ENCODE data around the gene GPX2. TPM values are rescaled to one million over a fixed set of nuclear protein-coding genes. Genes with fewer than 3 reads are reported as not detected.

The GPX2 gene
- polyA plus RNA-seq, 1 donor from 2014 or later: not detected

DNA sequence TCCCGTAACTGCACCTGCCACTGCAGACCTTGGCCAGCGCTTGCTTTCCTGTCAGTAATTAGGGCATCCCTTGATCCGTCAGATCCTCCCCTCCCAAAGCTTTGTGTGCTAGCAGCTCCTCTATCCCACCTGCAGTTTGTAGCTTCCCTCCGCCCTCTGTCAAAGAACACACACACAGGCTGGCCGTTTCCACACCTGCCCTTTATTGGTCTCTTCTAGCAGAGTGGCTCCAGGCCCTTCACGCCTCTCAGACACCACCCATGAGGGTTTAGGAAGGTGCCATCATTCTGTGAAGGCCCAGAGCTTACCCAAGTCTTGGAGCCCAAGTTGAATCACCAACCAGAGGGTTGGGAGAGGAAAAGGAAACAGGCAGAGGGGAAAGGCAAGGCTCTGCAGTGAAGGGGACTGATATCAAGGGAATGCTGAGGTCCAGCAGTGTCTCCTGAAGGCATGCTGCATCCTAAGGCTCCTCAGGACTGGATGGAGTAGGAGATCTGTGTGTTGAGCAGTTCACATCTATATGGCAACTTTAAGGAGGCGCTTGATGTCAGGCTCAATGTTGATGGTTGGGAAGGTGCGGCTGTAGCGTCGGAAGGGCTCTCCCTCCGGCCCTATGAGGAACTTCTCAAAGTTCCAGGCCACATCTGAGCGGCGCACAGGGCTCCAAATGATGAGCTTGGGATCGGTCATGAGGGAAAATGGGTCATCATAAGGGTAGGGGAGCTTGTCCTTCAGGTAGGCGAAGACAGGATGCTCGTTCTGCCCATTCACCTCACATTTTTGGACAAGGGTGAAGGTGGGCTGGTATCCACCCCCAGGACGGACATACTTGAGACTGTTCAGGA lies 3.4 kb downstream of the GPX2 start:
- TF ChIP-seq, protein P1, sequence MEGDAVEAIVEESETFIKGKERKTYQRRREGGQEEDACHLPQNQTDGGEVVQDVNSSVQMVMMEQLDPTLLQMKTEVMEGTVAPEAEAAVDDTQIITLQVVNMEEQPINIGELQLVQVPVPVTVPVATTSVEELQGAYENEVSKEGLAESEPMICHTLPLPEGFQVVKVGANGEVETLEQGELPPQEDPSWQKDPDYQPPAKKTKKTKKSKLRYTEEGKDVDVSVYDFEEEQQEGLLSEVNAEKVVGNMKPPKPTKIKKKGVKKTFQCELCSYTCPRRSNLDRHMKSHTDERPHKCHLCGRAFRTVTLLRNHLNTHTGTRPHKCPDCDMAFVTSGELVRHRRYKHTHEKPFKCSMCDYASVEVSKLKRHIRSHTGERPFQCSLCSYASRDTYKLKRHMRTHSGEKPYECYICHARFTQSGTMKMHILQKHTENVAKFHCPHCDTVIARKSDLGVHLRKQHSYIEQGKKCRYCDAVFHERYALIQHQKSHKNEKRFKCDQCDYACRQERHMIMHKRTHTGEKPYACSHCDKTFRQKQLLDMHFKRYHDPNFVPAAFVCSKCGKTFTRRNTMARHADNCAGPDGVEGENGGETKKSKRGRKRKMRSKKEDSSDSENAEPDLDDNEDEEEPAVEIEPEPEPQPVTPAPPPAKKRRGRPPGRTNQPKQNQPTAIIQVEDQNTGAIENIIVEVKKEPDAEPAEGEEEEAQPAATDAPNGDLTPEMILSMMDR (IDR thresholded peaks at IDR 0.05; ENCODE audit: poor library complexity, severe bottlenecking): no peak
- TF ChIP-seq MXI1 (conservative IDR thresholded peaks at IDR 0.05; ENCODE audit: poor library complexity, severe bottlenecking) (no peak), EP300 (conservative IDR thresholded peaks at IDR 0.05; ENCODE audit: poor library complexity, severe bottlenecking) (no peak), EZH2 (IDR thresholded peaks at IDR 0.05; ENCODE audit: borderline replicate concordance, insufficient read depth, low read length, poor library complexity, severe bottlenecking) (no peak), TAF1 (IDR thresholded peaks at IDR 0.05; ENCODE audit: low read depth) (no peak)
- TF ChIP-seq, protein P2, sequence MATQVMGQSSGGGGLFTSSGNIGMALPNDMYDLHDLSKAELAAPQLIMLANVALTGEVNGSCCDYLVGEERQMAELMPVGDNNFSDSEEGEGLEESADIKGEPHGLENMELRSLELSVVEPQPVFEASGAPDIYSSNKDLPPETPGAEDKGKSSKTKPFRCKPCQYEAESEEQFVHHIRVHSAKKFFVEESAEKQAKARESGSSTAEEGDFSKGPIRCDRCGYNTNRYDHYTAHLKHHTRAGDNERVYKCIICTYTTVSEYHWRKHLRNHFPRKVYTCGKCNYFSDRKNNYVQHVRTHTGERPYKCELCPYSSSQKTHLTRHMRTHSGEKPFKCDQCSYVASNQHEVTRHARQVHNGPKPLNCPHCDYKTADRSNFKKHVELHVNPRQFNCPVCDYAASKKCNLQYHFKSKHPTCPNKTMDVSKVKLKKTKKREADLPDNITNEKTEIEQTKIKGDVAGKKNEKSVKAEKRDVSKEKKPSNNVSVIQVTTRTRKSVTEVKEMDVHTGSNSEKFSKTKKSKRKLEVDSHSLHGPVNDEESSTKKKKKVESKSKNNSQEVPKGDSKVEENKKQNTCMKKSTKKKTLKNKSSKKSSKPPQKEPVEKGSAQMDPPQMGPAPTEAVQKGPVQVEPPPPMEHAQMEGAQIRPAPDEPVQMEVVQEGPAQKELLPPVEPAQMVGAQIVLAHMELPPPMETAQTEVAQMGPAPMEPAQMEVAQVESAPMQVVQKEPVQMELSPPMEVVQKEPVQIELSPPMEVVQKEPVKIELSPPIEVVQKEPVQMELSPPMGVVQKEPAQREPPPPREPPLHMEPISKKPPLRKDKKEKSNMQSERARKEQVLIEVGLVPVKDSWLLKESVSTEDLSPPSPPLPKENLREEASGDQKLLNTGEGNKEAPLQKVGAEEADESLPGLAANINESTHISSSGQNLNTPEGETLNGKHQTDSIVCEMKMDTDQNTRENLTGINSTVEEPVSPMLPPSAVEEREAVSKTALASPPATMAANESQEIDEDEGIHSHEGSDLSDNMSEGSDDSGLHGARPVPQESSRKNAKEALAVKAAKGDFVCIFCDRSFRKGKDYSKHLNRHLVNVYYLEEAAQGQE (IDR thresholded peaks at IDR 0.05; ENCODE audit: borderline replicate concordance): no peak
- Histone ChIP-seq H2AFZ (ENCODE audit: low read depth, low read length) (no peak overlapping the region), H3K36me3 (ENCODE audit: insufficient read depth, low read length) (no peaks in the 10 kb centered on the region), H3K4me2 (ENCODE audit: low read length) (no peak overlapping the region), H4K20me1 (ENCODE audit: insufficient read depth) (no peaks in the 10 kb centered on the region), H3F3A (ENCODE audit: insufficient read depth, low read length, poor library complexity, severe bottlenecking) (no peaks in the 10 kb centered on the region), H3K27me3 (ENCODE audit: insufficient read depth, low read depth, low read length) (no peaks in the 10 kb centered on the region), H3K4me3 (ENCODE audit: low read length) (no peak overlapping the region), H3K9me3 (ENCODE audit: low read length) (no peaks in the 10 kb centered on the region), H3K27ac (ENCODE audit: low read length) (no peak overlapping the region), H3K9me2 (ENCODE audit: insufficient read depth, low read length) (no peaks in the 10 kb centered on the region), H3K9ac (ENCODE audit: low read length) (no peak overlapping the region), H3K79me2 (replicated peaks; ENCODE audit: insufficient read depth, low read length) (no peaks in the 10 kb centered on the region)

GRCh38 chr14:64937821-64938193 lies 4.7 kb downstream of the GPX2 start:
- no peaks in the 10 kb centered on the region for H3K27me3 ChIP-seq (ENCODE audit: insufficient read depth, low read depth, low read length)
- no peak overlapping the region for H3K9ac ChIP-seq (ENCODE audit: low read length)
- no peaks in the 10 kb centered on the region for H3K36me3 ChIP-seq (ENCODE audit: insufficient read depth, low read length)
- H3K4me2 ChIP-seq (ENCODE audit: low read length): no peak overlapping the region
- H3K9me3 ChIP-seq (ENCODE audit: low read length): no peaks in the 10 kb centered on the region
- H3K79me2 ChIP-seq (replicated peaks; ENCODE audit: insufficient read depth, low read length): no peaks in the 10 kb centered on the region
- no peaks in the 10 kb centered on the region for H3F3A ChIP-seq (ENCODE audit: insufficient read depth, low read length, poor library complexity, severe bottlenecking)
- H3K4me3 ChIP-seq (ENCODE audit: low read length): no peak overlapping the region
- H3K27ac ChIP-seq (ENCODE audit: low read length): no peak overlapping the region
- no peak overlapping the region for H2AFZ ChIP-seq (ENCODE audit: low read depth, low read length)
- TF ChIP-seq TAF1 (IDR thresholded peaks at IDR 0.05; ENCODE audit: low read depth) (no peak), EZH2 (IDR thresholded peaks at IDR 0.05; ENCODE audit: borderline replicate concordance, insufficient read depth, low read length, poor library complexity, severe bottlenecking) (no peak)
- TF ChIP-seq, protein P1 (IDR thresholded peaks at IDR 0.05; ENCODE audit: poor library complexity, severe bottlenecking): peak; percentile 28
- H3K9me2 ChIP-seq (ENCODE audit: insufficient read depth, low read length): no peaks in the 10 kb centered on the region
- H4K20me1 ChIP-seq (ENCODE audit: insufficient read depth): no peaks in the 10 kb centered on the region
